GM18511 (cell line): ENCODE data around the gene HMG20A.

Source experiments
- ATAC-seq: cut with Tn5 transposase; IDR thresholded peaks from one replicate; pipeline ENCODE4 v1.9.1; 2021; ENCODE audit warnings: mild to moderate bottlenecking, moderate library complexity; ENCODE audit not compliant: unreplicated experiment

HMG20A gene

DNA sequence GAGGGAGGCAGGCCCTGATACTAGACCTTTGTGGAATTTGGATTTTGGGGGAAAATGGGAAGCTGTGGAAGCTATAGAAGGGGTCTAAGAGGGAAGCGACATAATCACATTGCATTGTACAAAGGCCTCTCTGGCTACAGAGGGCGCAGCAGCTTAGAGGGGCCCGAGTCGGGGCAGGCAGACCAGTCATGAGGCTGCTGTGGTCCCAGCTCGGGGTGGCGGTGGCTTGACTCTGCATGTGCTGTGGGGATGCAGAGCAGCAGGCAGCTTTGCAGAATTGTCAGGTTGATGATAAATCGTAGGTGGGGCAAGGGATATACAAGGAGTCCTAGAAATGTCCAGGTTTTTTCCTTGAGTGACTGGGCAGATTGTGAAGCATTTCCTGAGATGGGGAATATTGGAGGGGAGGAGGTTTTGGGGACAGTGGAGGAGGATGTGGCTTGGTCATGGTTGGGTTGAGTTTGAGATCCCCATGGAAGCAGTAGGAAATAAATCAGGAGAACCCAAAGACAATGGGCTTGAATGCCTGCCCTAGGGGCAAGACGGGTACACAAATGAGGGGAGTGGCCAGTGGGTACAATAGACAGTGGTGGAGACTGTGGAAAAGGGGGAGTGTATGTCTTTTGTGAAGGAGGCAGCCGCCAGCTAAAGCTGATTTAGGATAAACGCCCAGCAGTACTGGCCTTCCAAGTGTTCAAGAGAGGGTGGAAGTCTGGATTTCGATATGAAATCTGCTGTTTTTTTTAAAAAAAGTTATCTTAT is 94.1 kb downstream of the HMG20A start:
- ATAC-seq = no peak

GRCh38 chr15:77515613-77516012 is 94.9 kb downstream of the HMG20A start:
- ATAC-seq = no peak

GRCh38 chr15:77516076-77516475 is 95.4 kb downstream of the HMG20A start:
- no peak for ATAC-seq

DNA sequence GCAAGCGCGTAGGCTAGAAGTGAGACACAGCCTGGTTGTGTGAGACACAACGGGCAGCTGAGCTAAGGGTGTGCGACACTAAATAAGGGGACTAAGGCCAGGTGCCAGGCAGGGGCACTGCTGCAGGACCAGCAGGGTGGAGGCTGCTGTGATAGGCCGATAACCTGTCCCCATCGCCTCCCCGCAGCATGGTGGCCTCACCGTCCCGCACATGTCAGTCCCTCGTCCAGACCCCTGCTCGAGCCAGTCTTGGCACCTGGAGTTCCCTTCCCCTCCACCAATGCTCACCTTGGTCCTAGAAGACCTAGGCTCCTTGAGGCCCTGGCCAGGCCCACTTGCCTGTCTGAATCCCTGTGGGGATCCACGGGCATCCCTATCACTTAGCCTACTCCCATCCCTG is 96.1 kb downstream of the HMG20A start:
- no peak for ATAC-seq

DNA sequence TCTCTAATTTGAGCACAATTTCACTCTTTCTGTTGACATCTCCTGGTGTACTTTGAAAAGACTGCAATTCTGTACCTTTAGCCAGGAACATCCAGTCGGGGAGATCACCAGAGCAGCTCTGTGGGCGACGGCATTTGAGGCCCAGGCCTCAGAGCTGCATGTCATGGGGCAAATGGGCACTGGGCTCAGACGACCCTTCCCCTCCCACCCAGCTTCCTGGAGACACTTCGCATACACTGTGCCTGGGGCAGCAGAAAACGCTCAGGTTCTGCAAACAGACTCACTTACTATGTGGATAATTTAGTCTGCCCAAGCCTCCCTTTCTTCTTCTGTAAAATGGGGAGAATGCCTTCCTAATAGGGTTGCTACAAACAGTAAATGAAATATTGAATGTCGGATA is 96.9 kb downstream of the HMG20A start:
- no peak for ATAC-seq

- ATAC-seq = no peak
These were observed 97.8 kb downstream of the HMG20A start for GRCh38 chr15:77518458-77518857.

DNA sequence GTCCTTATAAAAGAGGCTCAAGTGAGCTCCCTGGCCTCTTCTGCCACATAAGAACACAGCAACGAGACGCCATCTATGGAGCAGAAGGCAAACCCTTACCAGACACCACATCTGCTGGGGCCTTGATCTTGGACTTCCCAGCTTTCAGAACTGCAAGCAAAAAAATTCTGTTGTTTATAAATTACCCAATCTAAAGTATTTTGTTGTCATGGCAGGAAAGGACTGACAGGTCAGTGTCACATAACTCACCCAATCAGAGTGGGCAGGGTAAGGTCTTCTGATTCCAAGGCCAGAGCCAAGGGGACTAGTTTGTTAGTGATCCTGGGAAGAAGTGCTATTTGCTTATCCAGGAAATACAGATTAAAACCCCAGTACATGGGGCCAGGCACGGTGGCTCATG is 98.9 kb downstream of the HMG20A start:
- ATAC-seq = no peak

DNA sequence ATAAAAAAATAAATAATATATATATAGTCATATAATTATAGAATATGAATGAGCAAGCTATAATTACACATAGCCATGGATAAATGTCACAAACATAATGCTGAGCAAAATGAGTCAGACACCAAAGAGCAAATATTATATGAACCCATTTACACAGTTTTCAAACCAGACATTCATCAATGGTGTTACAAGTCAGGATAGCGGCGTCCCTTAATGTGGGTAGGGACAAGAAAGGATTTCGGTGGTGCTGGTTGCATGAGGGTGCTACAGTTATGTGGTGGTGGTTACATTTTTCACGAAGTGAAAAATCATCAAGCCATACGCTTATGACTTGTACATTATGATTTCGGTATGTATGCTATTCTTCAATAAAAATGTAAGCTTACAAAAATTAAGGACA is 100.5 kb downstream of the HMG20A start:
- no peak for ATAC-seq

DNA sequence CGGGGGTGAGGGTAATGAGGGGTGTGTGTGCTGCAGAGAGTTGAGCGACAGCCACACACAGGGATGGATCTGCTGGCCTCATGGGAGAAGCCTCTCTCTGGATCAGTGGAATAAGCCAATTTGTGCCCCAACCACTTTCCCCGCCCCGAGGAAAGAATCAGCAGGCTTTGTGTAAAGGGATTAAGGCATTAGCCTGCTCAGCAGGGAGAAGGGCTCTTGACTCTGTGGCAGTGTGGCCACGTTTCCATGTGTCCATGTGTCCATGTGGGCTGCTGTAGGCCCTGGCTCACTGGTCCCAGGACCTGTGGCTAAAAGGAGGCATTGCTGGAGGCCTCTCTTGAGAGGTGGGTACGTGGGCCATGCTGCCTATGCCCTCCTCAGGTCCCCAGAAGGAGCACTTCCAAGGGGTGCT is 104.7 kb downstream of the HMG20A start:
- no peak for ATAC-seq

- no peak for ATAC-seq
These were observed 105.4 kb downstream of the HMG20A start for GRCh38 chr15:77525907-77526594.

DNA sequence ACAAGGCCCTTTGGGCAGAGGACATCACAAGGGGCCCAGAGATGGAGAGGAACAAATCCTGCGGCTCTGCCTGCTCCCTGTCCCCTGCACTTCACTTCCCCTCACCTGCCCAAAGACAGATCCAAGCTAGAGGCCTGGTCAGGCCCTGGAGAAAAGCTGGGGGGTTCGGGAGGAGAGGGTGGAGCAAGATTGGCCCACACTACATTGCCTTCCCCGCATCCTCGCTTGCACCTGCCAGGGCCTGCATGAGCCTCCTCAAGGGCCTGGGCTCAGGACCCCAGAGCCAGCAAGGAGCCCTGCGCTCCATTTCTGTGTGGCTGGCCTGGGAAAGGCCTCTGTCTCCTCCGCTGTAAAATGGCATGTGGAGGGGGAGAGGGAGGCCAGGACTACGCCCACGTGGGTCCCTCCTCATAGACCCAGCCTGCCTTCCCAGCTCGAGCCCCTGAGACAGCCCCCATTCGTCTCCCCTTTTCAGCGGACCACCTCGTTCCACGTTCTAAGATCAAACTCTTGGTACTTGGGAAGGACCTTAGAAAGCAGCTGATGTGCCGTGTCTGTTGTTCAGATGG is 106.0 kb downstream of the HMG20A start:
- ATAC-seq = no peak

- no peak for ATAC-seq
These were observed 106.6 kb downstream of the HMG20A start for GRCh38 chr15:77527164-77527778.

GRCh38 chr15:77527831-77528231 is 107.1 kb downstream of the HMG20A start:
- no peak for ATAC-seq

DNA sequence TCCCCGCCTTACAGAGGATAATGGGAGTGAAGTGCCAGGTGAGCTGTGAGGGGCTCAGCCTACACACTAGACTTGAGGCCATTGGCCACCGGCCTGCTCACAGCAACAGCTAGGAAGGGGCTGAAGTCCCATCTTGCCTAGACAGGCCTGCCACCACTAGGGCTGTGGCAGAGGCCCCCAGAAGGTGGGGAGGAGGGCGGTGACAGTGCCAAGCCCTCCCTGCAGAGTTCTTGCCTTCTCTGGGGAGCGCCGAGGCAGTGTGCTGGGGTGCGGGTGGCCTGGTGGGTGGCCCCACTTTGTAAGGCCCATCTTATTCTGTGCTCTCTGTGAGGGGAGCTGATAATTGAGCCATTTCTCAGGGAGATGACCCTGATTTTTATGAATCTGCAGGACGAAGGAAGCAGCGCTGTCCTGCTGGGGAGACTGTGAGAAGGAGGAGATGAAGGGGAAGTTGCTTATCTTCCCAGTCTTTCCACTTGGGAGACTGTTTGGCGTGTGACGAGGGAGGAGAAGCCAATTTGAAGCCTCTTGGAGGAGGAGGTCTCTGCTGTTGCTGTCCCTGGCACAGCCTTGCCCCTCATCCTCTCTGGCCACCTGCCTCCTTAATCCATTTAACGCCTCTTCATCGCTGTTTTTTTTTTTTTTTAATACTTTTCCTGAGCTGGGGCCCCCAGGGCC is 107.7 kb downstream of the HMG20A start:
- no peak for ATAC-seq

GRCh38 chr15:77528968-77529319 is 108.3 kb downstream of the HMG20A start:
- no peak for ATAC-seq

GRCh38 chr15:77529394-77530159 is 108.9 kb downstream of the HMG20A start:
- ATAC-seq = no peak

GRCh38 chr15:77530576-77530975 is 109.9 kb downstream of the HMG20A start:
- ATAC-seq = no peak

DNA sequence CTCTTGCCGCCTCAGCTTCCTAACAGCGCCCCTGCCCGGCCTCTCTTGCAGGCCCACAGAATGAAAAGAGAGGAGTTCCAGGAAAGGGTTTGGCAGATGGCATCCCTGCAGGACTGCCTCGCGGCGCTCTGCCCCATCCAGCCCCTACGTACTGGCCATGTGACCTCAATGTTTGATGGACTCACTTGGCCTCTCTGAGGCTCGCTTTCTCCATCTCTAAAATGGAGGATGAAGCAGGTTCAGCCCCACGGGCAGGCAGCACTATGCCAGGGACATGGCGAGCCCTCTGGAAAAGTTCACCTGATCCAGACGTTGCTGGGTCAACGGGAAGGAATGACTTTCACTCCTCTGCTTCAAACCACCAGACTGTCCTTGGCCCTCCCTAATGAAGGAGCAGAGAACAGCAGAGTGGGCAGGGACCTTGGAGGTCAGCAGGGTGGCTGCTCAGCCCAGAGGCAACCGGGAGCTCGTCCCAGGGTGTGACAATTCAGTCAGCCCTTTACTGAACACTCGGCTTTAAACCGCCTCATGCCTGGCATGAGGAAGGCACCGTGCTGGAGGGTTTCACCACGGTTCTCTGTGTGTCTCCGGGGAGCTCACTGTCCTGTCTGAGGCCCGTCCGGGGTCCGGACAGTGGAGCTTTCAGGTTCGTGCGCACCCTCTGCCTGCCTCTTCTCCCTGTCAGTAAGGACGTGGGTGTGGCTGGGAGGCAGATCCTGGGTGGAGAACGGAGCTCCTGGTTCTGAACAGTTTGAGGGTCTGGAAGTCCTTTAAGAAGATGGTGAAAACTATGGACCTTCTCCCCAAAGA is 110.7 kb downstream of the HMG20A start:
- no peak for ATAC-seq

DNA sequence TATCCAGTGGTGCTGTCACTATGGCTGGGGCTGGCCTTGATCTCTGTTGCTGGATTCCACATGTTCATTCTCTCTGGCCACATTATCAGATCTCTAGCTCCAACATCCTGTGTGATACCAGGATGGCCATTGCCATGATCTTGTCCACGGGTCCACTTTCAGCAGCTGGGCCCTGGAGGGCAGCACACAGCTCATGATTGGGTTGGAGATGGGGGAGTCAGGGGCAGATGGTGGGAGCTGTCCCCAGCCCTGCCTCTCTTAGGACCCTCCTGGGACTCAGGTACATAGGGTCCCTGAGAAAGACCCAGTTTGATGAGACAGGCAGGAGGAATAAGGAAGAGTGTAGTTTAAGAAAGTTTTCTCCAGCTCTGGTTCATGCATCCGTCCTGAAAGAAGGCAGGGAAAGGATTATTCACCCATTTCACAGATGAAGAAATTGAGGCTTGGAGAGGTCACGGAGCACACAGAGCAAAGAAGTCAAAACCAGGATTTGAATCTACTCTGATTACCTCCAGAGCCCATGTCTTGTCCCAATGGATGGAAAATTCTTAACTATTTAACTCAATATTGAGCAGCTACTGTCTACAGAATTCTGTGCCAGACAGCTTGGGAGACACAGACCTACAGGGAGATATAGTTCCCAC is 111.5 kb downstream of the HMG20A start:
- ATAC-seq = no peak
